IPS-15b (cell line): ENCODE measurements around the gene NXPE4.
"Not testable (repeated sequence)": the region's sequence is repeated elsewhere in the genome, so short reads cannot be mapped to it uniquely, and the experiment has no call there.

Experiments used
- H3K27me3 ChIP-seq: one replicate; pipeline ENCODE4 v1.6.1; 2013; ENCODE audit warnings: low read length; ENCODE audit not compliant: control insufficient read depth, insufficient read depth
- H3K36me3 ChIP-seq: one replicate; pipeline ENCODE4 v1.6.1; 2013; ENCODE audit warnings: low read length; ENCODE audit not compliant: control insufficient read depth, insufficient read depth
- H3K4me1 ChIP-seq: one replicate; pipeline ENCODE4 v1.6.1; 2013; ENCODE audit warnings: mild to moderate bottlenecking, low read length; ENCODE audit not compliant: control insufficient read depth, insufficient read depth
- H3K4me3 ChIP-seq: one replicate; pipeline ENCODE4 v1.5.1; 2013; ENCODE audit warnings: low read depth, low read length
- H3K9ac ChIP-seq: one replicate; pipeline ENCODE4 v1.6.1; 2013; ENCODE audit warnings: low read depth, mild to moderate bottlenecking, low read length
- H3K9me3 ChIP-seq: one replicate; pipeline ENCODE4 v1.6.1; 2013; ENCODE audit warnings: mild to moderate bottlenecking, low read length; ENCODE audit not compliant: control insufficient read depth, insufficient read depth

The NXPE4 gene

DNA sequence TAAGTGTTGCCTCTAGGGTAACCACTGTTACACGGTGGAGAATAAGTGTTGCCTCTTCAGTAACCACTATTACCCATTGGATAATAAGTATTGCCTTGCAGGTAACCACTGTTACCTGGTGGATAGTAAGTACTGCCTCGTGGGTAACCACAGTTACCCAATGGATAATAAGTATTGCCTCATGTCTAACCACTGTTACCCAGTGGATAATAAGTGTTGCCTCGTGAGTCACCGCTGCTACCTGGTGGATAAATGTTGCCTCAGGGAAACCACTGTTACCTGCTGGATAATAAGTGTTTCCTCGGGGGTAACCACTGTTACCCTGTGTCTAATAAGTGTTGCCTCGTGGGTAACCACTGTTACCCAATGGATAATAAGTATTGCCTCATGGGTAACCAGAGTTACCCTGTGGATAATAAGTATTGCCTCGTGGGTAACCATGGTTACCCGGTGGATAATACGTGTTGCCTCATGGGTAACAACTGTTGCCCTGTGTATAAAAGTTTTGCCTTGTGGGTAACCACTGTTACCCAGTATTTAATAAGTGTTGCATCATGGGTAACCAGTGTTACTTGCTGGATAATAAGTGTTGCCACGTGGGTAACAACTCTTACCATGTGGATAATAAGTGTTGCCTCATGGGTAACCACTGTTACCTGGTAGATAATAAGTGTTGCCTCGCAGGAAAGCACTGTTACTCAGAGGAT lies 12.3 kb upstream of the NXPE4 start:
- no peaks in the 10 kb centered on the region for H3K4me1 ChIP-seq
- H3K9me3 ChIP-seq = peaks cover 8% of the 10 kb centered on the region
- H3K9ac ChIP-seq = no peak overlapping the region
- H3K4me3 ChIP-seq = no peak overlapping the region
- H3K27me3 ChIP-seq = no peaks in the 10 kb centered on the region
- H3K36me3 ChIP-seq = no peaks in the 10 kb centered on the region

DNA sequence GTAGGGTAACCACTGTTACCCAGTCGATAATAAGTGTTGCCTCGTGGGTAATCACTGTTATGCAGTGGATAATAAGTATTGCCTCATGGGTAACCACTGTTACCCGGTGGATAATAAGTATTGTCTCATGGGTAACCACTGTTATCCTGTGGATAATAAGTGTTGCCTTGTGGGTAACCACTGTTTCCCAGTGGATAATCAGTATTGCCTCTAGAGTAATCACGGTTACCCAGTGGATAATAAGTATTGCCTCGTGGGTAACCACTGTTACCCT lies 11.2 kb upstream of the NXPE4 start:
- H3K9ac ChIP-seq, H3K36me3 ChIP-seq, H3K27me3 ChIP-seq, H3K4me3 ChIP-seq, H3K9me3 ChIP-seq, H3K4me1 ChIP-seq: not testable (repeated sequence)

DNA sequence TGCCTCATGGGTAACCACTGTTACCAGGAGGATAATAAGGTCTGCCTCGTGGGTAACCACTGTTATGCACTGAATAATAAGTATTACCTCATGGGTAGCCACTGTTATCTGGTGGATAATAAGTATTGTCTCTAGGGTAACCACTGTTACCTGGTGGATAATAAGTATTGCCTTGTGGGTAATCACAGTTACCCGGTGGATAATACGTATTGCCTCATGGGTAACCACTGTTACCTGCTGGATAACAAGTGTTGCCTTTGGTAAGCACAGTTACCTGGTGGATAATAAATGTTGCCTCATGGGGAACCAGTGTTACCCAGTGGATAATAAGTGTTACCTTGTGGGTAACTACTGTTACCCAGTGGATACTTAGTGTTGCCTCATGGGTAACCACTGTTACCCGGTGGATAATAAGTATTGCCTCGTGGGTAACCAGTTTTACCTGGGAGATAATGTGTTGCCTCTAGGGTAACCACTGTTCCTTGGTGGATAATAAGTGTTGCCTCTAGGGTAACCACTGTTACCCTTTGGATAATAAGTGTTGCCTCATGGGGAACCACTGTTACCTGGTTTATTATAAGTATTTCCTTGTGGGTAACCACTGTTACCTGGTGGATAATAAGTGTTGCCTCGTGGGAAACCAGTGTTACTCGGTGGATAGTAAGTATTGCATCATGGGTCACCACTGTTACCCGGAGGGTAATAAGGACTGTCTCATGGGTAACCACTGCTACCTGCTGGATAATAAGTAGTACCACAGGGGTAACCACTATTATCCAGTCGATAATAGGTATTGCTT lies 10.6 kb upstream of the NXPE4 start:
- Histone ChIP-seq H3K9me3 (peaks cover 5% of the 10 kb centered on the region), H3K4me3 (no peak overlapping the region), H3K9ac (no peak overlapping the region), H3K27me3 (no peaks in the 10 kb centered on the region), H3K4me1 (no peaks in the 10 kb centered on the region), H3K36me3 (no peaks in the 10 kb centered on the region)

DNA sequence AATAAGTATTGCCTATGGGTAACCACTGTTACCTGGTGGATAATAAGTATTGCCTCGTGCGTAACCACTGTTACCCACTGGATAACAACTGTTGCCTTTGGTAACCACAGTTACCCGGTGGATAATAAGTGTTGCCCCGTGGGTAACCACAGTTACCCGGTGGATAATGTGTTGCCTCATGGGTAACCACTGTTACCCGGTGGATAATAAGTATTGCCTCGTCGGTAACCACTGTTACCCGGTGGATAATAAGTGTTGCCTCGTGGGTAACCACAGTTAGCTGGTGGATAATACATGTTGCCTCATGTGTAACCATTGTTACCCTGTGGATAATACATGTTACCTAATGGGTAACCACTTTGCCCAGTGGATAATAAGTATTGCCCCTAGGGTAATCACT lies 9.8 kb upstream of the NXPE4 start:
- peaks cover 4% of the 10 kb centered on the region for H3K9me3 ChIP-seq
- no peaks in the 10 kb centered on the region for H3K36me3 ChIP-seq
- H3K4me1 ChIP-seq = no peaks in the 10 kb centered on the region
- no peak overlapping the region for H3K4me3 ChIP-seq
- H3K9ac ChIP-seq = no peak overlapping the region
- H3K27me3 ChIP-seq = no peaks in the 10 kb centered on the region

DNA sequence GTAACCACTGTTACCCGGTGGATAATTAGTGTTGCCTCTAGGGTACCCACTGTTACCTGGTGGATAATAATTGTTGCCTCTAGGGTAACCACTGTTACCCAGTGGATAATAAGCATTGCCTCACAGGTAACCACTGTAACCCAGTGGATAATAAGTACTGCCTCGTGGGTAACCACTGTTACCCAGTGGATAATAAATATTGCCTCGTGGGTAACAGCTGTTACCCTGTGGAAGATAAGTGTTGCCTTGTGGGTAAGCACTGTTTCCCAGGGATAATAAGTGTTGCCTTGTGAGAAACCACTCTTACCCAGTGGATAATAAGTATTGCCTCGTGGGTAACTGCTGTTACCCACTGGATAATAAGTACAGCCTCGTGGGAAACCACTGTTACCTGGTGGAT lies 9.3 kb upstream of the NXPE4 start:
- Histone ChIP-seq H3K9ac (no peak overlapping the region), H3K9me3 (peaks cover 2% of the 10 kb centered on the region)

DNA sequence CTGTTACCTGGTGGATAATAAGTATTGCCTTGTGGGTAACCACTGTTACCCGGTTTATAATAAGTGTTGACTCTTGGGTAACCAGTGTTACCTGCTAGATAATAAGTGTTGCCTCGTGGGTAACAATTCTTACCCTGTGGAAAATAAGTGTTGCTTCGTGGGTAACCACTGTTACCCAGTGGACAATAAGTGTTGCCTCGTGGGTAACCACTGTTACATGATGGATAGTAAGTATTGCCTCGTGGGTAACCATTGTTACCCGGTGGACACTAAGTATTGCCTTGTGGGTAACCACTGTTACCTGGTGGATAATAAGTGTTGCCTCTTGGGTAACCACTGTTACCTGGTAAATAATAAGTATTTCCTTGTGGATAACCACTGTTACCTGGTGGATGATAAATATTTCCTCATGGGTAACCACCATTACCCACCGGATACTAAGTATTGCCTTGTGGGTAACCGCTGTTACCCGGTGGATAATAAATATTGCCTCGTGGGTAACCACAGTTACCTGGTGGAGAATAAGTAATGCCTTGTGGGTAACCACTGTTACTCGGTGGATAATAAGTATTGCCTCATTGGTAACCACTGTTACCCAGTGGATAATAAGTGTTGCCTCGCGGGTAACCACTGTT lies 8.7 kb upstream of the NXPE4 start:
- Histone ChIP-seq H3K9ac (no peak overlapping the region), H3K4me1 (no peaks in the 10 kb centered on the region), H3K27me3 (no peaks in the 10 kb centered on the region), H3K4me3 (no peak overlapping the region), H3K36me3 (no peaks in the 10 kb centered on the region), H3K9me3 (peaks cover 2% of the 10 kb centered on the region)

More for the DNA sequence above, 9.3 kb upstream of the NXPE4 start:
- Histone ChIP-seq H3K4me3 (no peak overlapping the region), H3K4me1 (no peaks in the 10 kb centered on the region), H3K36me3 (no peaks in the 10 kb centered on the region), H3K27me3 (no peaks in the 10 kb centered on the region)

DNA sequence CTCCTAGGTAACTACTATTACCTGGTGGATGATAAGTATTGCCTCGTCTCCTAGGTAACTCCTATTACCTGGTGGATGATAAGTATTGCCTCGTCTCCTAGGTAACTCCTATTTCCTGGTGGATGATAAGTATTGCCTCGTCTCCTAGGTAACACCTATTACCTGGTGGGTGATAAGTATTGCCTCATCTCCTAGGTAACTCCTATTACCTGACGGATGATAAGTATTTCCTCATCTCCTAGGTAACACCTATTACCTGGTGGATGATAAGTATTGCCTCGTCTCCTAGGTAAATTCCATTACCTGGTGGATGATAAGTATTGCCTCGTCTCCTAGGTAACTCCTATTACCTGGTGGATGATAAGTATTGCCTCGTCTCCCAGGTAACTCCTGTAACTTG lies 7.6 kb upstream of the NXPE4 start:
- H3K27me3 ChIP-seq, H3K9me3 ChIP-seq, H3K4me3 ChIP-seq, H3K36me3 ChIP-seq, H3K9ac ChIP-seq, H3K4me1 ChIP-seq: not testable (repeated sequence)

DNA sequence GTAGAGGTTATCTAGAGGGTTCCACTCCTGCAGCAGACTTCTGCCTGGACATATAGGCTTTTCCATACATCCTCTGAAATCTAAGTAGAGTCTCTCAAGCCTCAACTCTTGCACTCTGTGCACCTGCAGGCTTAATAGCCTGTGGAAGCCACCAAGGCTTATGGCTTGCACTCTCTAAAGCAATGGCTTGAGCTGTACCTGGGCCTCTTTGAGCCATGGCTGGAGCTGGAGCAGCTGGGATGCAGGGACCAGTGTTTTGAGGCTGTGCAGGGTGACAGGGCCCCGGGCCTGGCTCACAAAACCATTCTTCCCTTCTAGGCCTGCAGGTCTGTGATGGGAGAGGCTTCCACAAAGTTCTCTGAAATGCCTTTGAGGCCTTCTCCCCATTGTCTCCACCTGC lies 2.9 kb upstream of the NXPE4 start:
- Histone ChIP-seq H3K9me3 (peaks cover 2% of the 10 kb centered on the region), H3K4me1 (no peaks in the 10 kb centered on the region), H3K27me3 (no peaks in the 10 kb centered on the region), H3K9ac (no peak overlapping the region), H3K4me3 (no peak overlapping the region), H3K36me3 (no peaks in the 10 kb centered on the region)

DNA sequence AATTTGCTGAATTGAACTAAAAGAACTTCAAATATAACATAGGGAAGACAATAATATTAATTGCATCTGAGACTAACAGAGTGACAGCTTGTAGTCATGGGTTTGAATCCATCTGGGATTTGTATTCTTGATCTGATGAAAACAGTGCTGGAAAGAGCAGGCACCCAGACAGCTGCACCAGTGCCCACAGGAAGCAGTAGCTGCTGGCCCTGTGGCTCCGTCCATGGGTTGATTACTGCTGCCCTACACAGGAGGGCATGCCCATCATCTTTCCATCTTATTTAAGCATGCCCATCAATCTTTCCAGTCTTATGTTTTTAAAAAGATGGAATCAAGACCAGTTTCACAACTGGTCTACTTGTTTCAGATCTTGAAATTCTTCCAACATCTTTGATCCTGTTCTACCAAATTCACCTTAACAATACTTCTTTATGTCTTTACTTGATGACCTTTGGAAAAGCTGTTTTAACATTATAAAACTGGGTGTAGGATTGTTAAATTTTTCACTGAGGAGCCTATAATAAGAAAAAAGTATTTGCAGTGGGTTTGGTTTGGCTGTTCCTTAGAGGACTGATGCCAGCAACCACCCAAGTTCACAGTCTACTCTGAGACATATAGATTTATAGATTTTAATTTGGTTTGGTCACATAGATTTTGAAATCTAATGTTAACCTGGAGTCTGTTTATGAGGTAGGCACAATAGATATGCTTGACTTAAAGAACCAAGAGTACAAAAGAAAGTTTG lies 761 bp upstream of the NXPE4 start:
- no peaks in the 10 kb centered on the region for H3K4me1 ChIP-seq
- H3K4me3 ChIP-seq = no peak overlapping the region
- H3K9me3 ChIP-seq = no peaks in the 10 kb centered on the region
- H3K36me3 ChIP-seq = no peaks in the 10 kb centered on the region
- no peak overlapping the region for H3K9ac ChIP-seq
- H3K27me3 ChIP-seq = no peaks in the 10 kb centered on the region

DNA sequence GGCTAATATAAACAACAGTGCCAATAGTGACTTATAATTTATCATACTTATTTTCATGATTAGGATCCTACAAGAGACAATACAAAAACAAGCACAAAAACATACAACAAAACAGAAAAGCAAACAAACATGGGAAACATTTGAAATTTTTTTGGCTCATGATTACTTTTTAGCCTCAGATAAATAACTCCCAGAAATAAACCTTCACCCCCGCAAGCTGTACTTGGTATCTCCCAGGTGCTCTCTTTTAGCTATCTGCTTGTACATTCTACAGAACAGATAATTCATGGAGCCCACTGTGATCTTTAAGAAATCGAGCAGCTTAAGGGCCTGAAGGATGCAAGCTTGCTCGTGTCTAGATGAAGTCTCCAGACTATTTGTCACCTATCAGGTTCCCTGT lies 883 bp downstream of the NXPE4 start:
- no peaks in the 10 kb centered on the region for H3K36me3 ChIP-seq
- H3K4me1 ChIP-seq = no peaks in the 10 kb centered on the region
- H3K9me3 ChIP-seq = no peaks in the 10 kb centered on the region

DNA sequence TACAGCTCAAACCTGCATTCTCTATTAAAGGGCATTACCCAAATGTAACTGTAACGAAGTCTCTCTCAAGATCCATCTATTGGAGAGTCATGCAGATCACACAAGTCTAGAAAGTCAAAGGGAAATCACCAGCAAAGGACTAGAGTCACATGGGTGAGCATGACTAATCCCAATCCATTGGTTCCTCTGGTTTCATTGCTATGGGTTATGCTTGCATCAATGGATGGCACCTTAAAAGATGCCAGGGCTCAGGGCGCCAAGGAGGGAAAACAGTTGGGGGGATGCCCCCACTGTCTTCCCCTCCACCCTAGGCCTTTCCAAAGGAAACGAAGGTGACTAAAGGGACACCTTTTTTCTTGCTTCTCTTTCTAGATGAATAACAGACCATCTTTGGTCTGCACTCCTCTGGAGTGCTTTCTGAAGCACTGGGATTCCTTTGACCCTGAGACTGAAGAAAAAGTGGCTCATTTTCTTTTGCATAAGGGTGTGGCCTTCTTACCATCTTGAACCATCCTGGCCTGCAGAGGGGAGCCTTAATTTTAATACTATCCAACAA lies 8.1 kb downstream of the NXPE4 start:
- Histone ChIP-seq H3K9ac (no peak overlapping the region), H3K36me3 (no peaks in the 10 kb centered on the region), H3K9me3 (peaks cover 12% of the 10 kb centered on the region), H3K4me1 (no peaks in the 10 kb centered on the region), H3K27me3 (no peaks in the 10 kb centered on the region), H3K4me3 (no peak overlapping the region)

More for the DNA sequence above, 883 bp downstream of the NXPE4 start:
- Histone ChIP-seq H3K4me3 (no peak overlapping the region), H3K9ac (no peak overlapping the region), H3K27me3 (no peaks in the 10 kb centered on the region)
